ENCODE results near the gene PTPN1. TPM values are rescaled to one million over a fixed set of nuclear protein-coding genes. Genes with fewer than 3 reads are reported as not detected.

PTPN1 gene
- polyA plus RNA-seq, 1 donor (not counting 4 experiments of a cell fraction or from before 2014, with no cell fraction given) = 61.6 TPM

DNA sequence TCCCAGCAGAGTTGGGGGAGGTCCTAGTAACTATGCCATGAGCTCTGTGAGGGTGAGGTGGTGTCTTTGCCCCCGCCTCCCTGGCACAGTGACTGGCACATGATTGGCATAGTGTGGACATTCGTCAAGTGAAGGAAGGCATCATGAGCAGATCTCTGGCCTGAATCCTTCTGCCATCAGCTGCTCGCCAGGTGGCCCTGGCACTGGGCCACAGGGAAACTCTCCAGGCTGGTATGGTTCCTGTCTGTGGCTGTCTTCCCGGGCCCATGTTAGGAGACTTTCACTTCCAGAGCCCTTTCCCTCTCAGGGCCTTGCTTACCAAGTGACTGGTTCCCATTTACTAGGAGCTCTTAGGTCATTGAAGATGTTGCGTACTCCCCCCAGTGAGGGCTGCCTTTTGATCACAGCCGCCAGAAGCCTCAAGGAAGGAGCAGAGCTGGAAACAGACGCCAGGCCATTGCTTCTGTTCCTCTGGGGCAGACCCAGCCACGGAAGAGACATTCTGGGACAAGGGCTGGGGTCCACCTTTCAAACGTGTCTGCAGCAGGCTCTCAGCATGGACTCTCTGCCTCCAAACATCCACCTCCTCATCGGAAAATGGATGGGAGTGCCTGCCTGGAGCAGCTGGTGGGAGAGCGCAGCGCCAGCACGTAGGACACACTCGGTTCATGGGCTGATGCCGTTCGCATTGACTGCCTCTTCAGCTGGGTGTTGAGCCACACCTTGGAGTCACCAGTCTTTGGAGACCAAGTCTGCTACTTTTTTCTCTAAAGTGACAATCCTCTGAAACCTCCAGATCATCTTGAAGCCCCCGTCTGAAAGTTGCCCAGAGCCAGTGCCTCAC lies 67.2 kb downstream of the PTPN1 start:
- Histone ChIP-seq H2AFZ (ENCODE audit: control insufficient read depth, low read length) (no peak overlapping the region), H4K20me1 (ENCODE audit: control insufficient read depth, extremely low read depth, insufficient read depth, low read length) (peaks cover 11% of the 10 kb centered on the region), H3K4me3 (ENCODE audit: control insufficient read depth in 2 of 3, extremely low read depth in 1 of 3, insufficient read depth in 2 of 3, low read depth in 1 of 3, low read length in 3 of 3) (no peak overlapping the region), H3K9ac (ENCODE audit: control insufficient read depth, extremely low read depth, insufficient read depth, low read length) (no peak overlapping the region), H3K4me2 (ENCODE audit: control insufficient read depth, extremely low read depth, insufficient read depth, low read depth, low read length) (no peak overlapping the region), H3K9me1 (ENCODE audit: control insufficient read depth, extremely low read depth, insufficient read depth, low read length) (no peaks in the 10 kb centered on the region), H3K27ac (ENCODE audit: control insufficient read depth, insufficient read depth, low read length) (no peak overlapping the region), H3K36me3 (ENCODE audit: control insufficient read depth in 2 of 2, extremely low read depth in 1 of 2, insufficient read depth in 2 of 2, low read length in 2 of 2) (peaks cover 67 to 76% of the 10 kb centered on the region in 2 experiments), H3K9me3 (ENCODE audit: control insufficient read depth, low read depth, low read length) (no peaks in the 10 kb centered on the region), H3K4me1 (ENCODE audit: control insufficient read depth, extremely low read depth, insufficient read depth, low read length) (no peaks in the 10 kb centered on the region), H3K79me2 (ENCODE audit: control insufficient read depth, insufficient read depth, low read length) (peaks cover 24% of the 10 kb centered on the region), H3K27me3 (ENCODE audit: control insufficient read depth, extremely low read depth, insufficient read depth, low read length) (no peaks in the 10 kb centered on the region)
- TF ChIP-seq CTCF (optimal IDR thresholded peaks at IDR 0.05 in 1 of 3, IDR thresholded peaks at IDR 0.05 in 1 of 3, conservative IDR thresholded peaks at IDR 0.05 in 1 of 3; ENCODE audit: extremely low read depth in 1 of 3, insufficient read depth in 2 of 3, low read length in 3 of 3) = no peak
- TF ChIP-seq EZH2 (IDR thresholded peaks at IDR 0.05; ENCODE audit: low read length) = no peak
- DNase-seq (ENCODE audit: low read depth, low spot score) (no peak), FAIRE-seq (no peak)
- dilution Hi-C loops (cut with MboI; ENCODE audit: extremely low pct_ligation_motif_present, low sequenced_read_pairs) = no loop called here

DNA sequence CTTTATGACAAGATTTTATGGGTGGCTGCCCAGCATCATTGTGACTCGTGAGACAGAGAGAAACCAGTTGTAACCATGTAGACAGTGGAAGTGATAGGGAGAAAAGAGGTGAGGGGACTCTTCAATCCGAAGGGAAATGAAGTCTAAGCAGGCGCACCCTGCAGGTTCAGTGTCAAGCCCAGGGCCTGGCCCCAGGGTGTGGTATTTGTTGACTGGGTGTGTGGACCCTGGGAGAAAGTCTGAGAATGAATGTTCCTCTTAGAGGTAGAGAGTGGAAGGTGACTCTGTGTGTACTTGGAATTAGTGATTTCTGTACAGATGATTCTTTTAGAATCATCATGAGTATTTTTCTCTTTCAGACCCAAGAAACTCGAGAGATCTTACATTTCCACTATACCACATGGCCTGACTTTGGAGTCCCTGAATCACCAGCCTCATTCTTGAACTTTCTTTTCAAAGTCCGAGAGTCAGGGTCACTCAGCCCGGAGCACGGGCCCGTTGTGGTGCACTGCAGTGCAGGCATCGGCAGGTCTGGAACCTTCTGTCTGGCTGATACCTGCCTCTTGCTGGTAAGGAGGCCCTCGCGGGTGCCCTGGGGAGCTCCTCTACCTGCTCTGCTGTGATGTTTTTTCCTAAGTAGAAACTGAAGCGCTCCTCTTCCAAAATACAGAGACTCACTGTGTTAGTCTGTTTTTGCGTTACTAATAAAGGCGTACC lies 68.0 kb downstream of the PTPN1 start:
- H3K4me2 ChIP-seq (ENCODE audit: control insufficient read depth, extremely low read depth, insufficient read depth, low read depth, low read length) = no peak overlapping the region
- dilution Hi-C loops (cut with MboI; ENCODE audit: extremely low pct_ligation_motif_present, low sequenced_read_pairs) = no loop called here
- H3K9me3 ChIP-seq (ENCODE audit: control insufficient read depth, low read depth, low read length) = no peaks in the 10 kb centered on the region
- H4K20me1 ChIP-seq (ENCODE audit: control insufficient read depth, extremely low read depth, insufficient read depth, low read length) = peaks cover 11% of the 10 kb centered on the region
- no peaks in the 10 kb centered on the region for H3K4me1 ChIP-seq (ENCODE audit: control insufficient read depth, extremely low read depth, insufficient read depth, low read length)
- no peak overlapping the region for H2AFZ ChIP-seq (ENCODE audit: control insufficient read depth, low read length)
- H3K9ac ChIP-seq (ENCODE audit: control insufficient read depth, extremely low read depth, insufficient read depth, low read length) = no peak overlapping the region
- H3K9me1 ChIP-seq (ENCODE audit: control insufficient read depth, extremely low read depth, insufficient read depth, low read length) = no peaks in the 10 kb centered on the region
- TF ChIP-seq CTCF (optimal IDR thresholded peaks at IDR 0.05 in 1 of 3, IDR thresholded peaks at IDR 0.05 in 1 of 3, conservative IDR thresholded peaks at IDR 0.05 in 1 of 3; ENCODE audit: extremely low read depth in 1 of 3, insufficient read depth in 2 of 3, low read length in 3 of 3) (no peak), EZH2 (IDR thresholded peaks at IDR 0.05; ENCODE audit: low read length) (no peak)
- H3K27me3 ChIP-seq (ENCODE audit: control insufficient read depth, extremely low read depth, insufficient read depth, low read length) = no peaks in the 10 kb centered on the region
- FAIRE-seq (no peak), DNase-seq (ENCODE audit: low read depth, low spot score) (no peak)
- H3K27ac ChIP-seq (ENCODE audit: control insufficient read depth, insufficient read depth, low read length) = no peak overlapping the region
- peaks cover 70 to 73% of the 10 kb centered on the region in 2 experiments for H3K36me3 ChIP-seq (ENCODE audit: control insufficient read depth in 2 of 2, extremely low read depth in 1 of 2, insufficient read depth in 2 of 2, low read length in 2 of 2)
- peaks cover 18% of the 10 kb centered on the region for H3K79me2 ChIP-seq (ENCODE audit: control insufficient read depth, insufficient read depth, low read length)
- no peak overlapping the region for H3K4me3 ChIP-seq (ENCODE audit: control insufficient read depth in 2 of 3, extremely low read depth in 1 of 3, insufficient read depth in 2 of 3, low read depth in 1 of 3, low read length in 3 of 3)

Measured in keratinocyte (primary cell).